ENCODE data around the gene CYSLTR2. TPM values are rescaled to one million over a fixed set of nuclear protein-coding genes. Genes with fewer than 3 reads are reported as not detected.

The CYSLTR2 gene
- total RNA-seq, 4 donors from 2014 or later: 0.19 to 2.4 (median 0.49) TPM

DNA sequence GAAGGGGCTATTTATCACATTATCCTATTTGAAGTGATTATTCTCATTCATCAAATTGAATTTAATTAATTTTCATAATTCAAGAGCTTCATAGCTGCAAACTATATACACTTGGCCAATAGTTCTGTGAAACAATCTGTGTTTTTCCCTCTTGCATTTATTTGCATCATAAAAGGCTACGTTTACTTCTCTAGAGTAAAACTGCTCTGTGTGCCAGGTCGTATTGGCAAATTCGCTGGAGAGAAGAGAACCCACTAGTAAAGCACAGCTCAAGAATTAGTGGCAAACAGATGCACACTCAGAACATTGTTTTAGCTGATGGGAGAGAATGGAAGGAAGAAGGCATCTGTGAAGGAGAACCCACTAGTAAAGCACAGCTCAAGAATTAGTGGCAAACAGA, 81.8 kb downstream of the CYSLTR2 start:
- no peak for TF ChIP-seq CTCF (IDR thresholded peaks at IDR 0.05; ENCODE audit: low read depth)

- TF ChIP-seq CTCF (IDR thresholded peaks at IDR 0.05; ENCODE audit: low read depth): no peak
Measured at GRCh38 chr13:48737689-48738088, 84.0 kb downstream of the CYSLTR2 start.

- no peak for TF ChIP-seq CTCF (IDR thresholded peaks at IDR 0.05; ENCODE audit: low read depth)
Measured at GRCh38 chr13:48738311-48738710, 84.6 kb downstream of the CYSLTR2 start.

DNA sequence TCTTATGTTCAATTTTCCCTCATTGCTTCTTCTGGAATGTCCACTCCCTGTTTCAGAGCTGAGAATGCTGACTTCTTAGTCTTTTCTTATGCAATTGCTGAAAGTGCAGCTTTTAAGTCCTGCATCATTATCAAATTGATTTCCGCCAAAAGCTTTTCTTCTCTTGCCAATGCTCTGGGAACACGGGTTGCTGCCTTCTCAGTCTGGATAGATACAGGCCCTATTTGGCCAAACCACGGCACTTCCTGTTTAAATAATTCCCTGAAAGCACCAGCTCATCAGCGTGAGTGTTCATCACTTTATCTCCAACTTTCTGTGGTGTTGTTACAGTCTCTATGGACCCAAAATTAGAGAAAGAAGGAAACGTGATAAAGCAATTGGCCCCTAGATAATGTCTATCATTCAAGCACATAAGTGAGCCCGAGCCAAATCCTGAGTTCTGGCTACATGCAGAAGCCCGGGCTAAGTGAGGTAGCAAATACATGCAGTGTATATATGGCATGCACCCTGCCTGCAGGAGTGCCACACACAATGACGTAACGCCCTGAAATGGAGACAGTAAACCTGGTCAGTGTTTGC, 85.7 kb downstream of the CYSLTR2 start:
- TF ChIP-seq CTCF (IDR thresholded peaks at IDR 0.05; ENCODE audit: low read depth): no peak

- no peak for TF ChIP-seq CTCF (IDR thresholded peaks at IDR 0.05; ENCODE audit: low read depth)
Measured at GRCh38 chr13:48741377-48741776, 87.6 kb downstream of the CYSLTR2 start.

- no peak for TF ChIP-seq CTCF (IDR thresholded peaks at IDR 0.05; ENCODE audit: low read depth)
Measured at GRCh38 chr13:48746821-48747220, 93.1 kb downstream of the CYSLTR2 start.

- no peak for TF ChIP-seq CTCF (IDR thresholded peaks at IDR 0.05; ENCODE audit: low read depth)
Measured at GRCh38 chr13:48748681-48749080, 95.0 kb downstream of the CYSLTR2 start.
